HG03196 (cell line): Measurements from ENCODE around the gene AMBRA1.
A peak's percentile ranks its signal among the peaks of the same experiment; 100 is the strongest.
"Not testable (repeated sequence)": the region's sequence is repeated elsewhere in the genome, so short reads cannot be mapped to it uniquely, and the experiment has no call there.

ENCODE experiments used
- ATAC-seq: cut with Tn5 transposase; IDR thresholded peaks from one replicate; pipeline ENCODE4 v1.9.1; 2021; ENCODE audit not compliant: unreplicated experiment

AMBRA1 gene

DNA sequence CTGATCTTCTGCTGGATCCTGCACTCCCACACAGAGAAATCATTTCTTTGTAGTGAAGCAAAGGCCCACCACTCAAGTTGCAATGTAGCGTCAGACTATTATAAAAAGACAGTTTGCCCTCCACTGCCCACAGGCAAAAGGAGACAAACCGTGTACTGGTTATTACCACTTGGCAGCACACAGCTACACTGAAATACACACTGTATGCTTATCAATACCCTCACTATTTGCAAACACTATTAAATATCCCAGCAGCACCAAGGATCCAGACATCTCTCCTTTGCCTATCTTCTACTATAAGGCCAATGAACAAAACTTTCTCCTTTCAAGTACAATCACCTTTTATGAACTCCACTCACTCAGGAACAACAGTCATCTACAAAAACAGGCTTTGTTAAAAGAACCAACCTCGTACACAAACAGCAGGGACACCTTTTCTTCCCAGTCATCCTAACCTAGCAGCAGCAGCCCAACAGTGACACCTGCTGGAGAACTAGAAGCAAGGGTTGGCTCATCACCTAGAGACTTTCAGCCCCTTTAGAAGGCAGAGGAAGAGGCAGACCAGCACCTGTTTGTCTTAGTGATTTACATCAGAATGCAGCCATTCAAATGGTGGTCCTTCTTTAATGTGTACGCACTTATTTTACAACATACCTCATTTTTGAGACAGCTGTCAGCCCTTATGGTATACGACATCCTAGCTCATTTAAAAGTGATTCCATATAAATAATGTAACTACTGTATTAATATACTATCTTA is 56.1 kb downstream of the AMBRA1 start:
- no peak for ATAC-seq

DNA sequence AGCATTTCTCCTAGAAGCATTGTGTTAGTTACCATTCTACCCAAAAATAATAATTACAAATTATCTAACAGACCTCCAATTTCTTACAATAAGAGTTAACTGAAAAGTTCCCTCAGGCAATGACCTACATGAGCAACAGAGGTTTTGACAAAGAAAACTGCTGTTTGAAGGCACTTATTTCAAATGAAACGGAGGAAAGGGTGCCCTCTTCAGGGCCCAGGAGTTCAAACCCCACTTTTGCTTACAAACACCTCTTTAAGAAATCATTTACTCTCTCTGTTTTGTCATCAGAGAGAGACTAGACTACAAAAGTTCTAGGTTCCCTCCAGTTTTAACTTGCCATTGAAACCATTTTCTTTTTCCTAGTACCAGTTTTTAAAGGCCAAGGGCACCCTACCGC is 56.7 kb downstream of the AMBRA1 start:
- no peak for ATAC-seq

DNA sequence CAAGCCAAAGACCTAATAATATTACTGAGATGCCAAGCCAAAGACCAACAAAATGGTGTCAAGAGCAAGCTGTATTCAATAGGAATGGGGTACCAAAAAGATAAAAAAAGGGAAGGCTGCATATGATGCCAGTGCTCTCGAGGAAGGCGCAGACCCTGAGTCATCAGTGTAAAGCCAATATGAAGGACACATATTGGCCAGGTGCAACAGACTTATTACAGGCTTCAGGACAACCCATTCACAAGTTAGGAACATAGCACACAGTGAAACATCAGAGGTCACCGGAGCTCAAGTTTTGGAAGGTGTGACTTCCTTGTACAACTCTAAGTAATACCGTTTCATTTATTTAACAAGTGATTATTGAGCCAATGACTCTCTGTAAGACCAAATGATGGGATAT is 58.1 kb downstream of the AMBRA1 start:
- no peak for ATAC-seq

DNA sequence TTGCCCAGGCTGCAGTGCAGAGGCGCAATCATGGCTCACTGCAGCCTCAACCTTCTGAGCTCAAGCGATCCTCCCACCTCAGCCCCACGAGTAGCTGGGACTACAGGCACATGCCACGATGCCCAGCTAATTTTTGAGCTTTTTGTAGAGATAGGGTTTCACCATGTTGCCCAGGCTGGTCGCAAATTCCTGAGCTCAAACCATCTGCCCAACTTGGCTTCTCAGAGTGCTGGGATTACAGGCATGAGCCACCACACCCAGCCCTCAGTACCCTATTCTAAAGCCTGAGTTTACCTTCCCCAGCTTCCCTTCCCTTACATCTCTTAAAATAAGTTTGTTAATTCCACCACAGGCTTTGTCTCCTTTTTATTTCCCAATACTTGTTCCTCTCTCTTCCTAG is 59.1 kb downstream of the AMBRA1 start:
- no peak for ATAC-seq

DNA sequence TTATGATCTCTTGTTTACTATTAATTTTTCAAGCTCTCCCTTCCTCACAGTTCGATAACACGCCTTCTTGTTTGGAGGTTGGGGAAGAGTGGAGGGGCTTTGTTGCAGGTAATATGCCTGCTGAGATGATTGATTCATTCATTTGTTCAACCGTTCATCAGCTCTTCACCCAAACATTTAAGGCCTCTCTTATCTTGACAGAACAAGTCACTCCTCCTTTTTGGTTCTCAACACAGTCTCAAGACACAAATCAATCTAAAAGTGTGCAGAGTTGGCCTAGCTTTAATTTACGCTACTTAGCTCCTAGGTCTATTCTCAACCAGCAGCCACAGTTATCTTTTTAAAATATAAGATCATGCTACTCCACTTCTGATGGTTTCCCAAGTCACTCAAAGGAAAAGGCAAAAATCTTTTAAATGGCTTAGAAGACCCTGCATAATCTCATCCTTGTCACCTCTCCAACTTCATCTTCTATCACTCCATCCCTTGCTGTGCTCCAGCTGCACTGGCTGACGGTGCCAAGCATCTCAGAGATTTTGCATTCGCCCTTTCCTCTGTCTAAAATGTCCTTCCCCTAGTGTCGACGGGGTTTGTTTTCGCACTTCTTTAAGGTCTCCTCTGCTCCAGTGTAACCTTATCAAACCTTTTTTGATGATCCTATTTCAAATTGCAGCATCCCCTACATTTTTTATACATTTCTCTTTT is 60.3 kb downstream of the AMBRA1 start:
- ATAC-seq = no peak

DNA sequence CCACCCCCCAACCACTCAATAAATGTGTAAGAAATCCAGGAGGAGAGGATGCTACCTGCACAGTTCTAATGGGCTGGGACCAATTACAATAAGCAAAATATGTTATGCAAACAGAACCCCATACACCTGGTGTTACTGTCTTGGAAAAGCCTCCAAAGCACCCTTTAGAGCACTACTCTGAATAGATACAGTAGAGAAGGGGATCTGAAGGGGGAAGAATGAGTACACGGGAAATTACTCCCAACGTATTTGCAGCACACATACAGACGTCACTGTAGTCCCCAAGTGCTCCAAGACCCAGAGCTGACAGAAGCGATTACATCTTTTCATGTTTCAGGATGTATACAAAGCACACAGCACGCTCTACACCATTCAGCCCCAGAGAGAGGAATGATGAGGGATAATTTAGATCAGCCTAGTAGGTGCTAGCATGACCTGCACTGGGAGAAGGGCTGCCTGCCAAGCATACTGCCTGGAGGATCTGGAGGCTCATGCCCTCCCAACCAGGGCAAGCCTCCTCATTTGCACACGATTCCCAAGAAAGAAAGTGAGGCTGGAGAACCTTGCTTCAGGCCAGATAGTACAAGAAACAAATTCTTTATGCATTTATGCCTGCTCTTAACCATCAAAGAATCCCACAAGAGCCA is 63.8 kb downstream of the AMBRA1 start:
- no peak for ATAC-seq

DNA sequence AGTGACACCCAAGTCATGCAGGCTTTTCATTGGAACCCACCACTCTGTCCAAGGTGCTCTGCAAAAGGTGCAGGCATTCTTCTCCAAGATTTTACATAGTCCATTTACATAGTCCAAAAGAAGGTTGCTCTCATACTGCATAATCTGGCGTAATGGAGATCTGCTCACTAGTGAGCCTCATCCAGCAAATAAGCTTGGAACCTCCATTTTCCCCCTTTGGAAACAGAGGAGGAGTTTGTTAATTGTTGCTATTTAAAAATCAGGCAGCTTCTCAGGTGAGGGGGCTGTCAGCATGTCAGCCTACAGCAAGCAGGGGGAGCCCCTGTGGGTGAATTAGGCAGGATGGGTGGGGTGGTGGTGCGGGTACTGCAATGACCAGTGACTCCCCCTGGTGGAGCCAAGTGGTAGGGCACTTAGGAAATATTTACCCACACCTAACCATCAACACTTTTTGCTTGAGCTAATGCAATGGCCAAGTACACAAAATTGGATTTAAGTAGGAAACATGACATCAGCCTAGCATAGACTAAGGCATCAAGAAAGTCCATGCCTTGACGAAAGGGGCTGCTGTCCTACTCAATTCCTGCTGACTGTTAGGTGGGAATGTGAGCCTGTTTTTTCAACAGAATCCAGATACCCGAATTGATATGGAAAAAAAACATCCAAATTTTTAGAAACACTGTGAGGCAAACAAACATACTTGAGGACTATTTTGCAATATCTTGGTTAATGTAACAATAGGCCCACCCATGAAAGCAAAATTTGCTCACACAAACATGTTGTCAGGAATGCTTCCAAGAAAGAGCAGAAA is 64.5 kb downstream of the AMBRA1 start:
- peak; percentile 72 for ATAC-seq

DNA sequence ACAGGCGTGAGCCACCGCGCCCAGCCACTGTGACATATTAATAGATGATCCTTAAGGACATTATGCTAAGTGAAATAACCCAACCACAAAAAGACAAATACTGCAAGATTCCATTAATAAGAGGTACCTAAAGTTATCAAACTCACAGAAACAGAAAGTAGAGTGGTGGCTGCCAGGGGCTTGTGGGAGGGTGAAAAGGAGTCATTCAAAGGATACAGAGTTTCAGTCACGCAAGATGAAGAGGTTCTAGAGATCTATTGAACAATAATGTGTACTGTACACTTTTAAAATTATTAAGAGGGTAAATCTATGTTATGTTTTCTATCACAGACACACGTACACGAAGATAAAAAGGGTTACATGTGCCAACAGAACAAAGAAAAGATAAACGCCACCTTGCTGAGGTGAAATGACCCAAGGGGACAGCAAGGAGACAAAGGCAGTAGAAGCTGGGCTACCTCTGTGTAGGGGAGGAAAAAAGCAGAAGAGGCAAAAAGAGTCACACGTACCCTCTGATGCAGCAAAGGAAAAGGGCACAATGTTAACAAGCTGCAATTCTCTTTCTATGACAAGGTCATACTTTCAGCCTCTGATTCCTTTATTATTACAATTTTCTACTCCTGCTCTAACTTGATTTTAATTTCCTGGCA is 65.3 kb downstream of the AMBRA1 start:
- no peak for ATAC-seq

DNA sequence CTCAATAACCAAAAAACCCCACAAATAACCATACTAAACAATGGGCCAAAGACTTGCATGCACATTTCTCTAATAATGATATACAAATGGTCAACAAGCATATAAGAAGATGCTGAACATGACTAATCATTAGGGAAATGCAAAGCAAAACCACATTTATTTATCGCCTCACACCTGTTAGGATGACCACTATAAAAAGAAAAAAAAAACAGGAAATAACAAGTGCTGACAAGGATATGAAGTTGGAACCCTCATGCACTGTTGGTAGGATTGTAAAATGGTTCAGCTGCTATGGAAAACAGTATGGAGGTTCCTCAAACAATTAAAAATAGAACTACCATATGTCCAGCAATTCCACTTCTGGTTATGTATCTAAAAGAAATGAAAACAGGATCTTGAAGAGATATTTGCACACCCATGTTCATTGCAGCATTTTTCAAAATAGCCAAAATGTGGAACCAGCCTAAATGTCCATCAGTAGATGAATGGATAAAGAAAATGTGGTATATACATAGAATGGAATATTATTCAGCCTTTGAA is 66.2 kb downstream of the AMBRA1 start:
- ATAC-seq = no peak

DNA sequence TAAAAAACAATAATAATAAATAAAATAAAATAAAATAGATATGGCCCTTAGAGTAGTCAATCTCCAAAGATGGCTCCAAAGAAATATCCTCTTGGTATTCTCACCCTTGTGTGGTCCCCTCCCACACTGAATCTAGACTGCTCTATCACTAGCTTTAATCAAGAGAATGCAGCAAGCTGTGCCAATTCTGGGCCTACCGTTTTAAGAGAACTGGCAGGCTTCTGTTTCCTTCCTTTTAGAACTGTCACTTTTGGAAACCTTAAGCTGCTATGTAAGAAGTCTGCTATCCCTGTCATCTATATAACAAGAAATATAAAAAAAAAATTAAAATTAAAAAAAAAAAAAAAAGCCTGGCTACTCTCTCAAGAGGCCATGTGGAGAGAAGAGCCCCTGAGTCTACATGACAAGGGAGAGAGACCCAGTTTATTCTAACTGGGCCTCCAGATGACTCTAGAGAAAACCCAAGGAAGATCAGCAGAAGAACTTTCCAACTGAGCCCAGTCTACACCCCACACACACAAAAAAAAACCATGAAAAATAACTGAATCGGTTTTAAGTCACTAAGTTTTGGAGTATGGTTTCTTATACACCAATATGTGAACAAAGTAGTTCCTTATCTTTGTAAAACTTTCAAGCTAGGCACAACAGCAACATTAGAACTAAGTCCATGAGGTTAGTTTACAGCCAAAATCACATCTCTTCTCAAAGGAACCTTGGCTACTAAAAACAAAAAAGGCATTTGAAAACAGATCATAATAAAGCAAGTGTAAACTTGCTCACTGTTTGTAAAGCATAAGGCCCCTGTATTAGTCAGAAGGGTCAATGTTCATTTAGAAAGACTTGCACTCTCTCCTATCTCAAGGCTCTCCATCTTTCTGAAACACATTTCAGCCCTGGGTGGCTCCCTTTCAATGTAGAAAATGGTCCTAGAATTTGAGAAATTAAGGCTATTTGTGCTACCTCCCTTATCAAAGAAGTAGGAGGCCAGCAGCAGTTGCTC is 67.3 kb downstream of the AMBRA1 start:
- no peak for ATAC-seq

DNA sequence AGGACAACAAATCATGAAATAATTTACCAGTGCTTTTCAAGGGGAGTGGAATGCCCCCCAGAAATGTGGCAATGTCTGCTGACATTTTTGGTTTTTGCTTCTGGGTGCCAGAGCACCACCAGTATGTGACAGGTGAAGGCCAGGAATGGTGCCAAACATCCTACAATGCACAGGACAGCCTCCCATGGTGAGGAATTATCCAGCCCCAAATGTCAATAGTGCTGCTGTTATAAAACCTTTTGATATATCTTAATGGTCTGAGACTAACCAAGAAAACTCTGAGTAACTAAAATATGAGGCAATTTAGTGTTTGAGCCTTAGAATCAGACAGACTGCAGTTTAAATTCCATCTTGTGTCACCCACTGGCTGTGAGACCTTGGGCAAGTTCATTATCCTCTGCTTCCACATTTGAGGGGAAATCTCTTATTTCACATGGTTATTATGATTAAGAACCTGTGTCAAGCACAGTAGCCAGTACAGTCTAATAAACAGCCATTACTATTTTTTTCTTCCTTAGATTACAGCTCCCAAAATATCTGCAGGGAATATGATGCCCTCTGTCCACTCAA is 69.5 kb downstream of the AMBRA1 start:
- no peak for ATAC-seq

DNA sequence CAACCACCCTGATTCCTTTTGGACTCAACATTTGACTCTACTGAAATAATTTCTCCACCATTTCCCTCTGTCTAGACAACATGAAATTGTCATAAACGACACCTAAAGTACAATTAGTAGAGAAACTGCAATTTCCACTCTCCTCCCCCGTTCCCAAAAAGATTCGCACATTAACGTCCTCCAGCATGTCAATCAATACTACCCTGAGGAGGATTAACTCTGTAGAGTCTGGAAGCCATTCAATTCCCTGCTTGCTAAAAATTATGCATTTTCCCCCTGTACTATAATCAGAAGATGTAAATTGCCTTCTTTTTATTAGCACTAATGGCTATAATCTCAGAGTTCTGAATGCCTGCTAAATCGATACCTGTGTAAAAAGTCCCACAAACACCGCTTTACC is 70.5 kb downstream of the AMBRA1 start:
- no peak for ATAC-seq

DNA sequence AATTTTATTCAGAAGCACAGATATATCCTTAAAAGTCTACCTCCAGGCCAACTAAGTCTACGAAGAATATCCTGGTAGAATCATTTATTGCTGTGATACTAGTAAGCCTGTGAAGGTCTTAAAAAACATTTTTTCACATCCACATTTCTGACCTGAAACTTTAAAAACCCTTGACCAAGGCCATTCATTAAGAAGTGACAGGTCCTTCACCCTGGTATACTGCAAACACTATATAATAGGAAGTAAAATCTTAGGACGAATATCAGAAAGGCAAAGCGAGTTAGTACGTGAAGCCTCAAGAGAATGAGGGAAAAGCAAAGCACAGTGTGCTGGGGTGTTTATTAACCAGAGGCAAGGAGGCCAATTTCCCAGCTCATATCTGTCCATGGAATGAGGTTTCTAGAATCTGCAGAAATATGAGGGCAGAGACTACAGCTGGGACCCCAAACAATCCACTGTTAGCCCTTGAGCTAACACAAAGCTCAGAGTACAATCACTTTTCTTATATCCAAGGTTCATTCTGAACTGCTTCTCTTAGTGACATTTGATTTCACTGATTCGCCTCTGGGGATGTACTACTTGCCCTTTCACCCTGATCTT is 71.0 kb downstream of the AMBRA1 start:
- ATAC-seq = no peak

DNA sequence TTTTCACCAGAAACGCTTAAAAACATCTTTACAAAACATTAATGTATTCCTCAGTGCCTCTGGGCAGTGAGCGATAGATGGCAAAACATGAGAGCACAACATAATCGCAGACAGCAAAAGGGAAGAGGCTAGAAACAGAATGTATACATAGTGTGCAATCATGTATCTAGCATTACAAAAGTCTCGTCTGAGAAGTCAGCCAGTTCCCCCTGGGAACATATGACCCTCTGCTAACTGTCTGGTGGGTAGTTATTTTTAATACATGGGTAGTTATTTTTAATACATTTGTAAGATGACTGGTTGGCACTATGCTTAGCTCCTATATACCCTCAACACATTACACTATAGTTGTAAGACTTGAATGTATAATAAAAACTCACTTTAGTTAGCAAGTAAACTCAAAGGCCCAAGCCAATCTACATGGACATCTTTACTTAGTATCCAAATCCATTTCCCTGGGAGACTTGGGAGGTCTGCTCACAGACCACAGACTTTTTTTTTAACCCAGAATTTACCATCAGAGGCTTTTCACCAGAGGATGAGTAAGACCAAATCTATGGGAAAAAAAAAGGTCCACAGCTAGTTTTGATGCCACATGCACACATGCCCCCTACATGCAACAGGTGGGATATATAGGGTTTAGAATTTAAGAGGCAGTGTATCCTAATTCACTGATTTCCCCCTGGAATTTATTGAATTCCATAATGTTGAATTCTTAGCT is 71.7 kb downstream of the AMBRA1 start:
- no peak for ATAC-seq

DNA sequence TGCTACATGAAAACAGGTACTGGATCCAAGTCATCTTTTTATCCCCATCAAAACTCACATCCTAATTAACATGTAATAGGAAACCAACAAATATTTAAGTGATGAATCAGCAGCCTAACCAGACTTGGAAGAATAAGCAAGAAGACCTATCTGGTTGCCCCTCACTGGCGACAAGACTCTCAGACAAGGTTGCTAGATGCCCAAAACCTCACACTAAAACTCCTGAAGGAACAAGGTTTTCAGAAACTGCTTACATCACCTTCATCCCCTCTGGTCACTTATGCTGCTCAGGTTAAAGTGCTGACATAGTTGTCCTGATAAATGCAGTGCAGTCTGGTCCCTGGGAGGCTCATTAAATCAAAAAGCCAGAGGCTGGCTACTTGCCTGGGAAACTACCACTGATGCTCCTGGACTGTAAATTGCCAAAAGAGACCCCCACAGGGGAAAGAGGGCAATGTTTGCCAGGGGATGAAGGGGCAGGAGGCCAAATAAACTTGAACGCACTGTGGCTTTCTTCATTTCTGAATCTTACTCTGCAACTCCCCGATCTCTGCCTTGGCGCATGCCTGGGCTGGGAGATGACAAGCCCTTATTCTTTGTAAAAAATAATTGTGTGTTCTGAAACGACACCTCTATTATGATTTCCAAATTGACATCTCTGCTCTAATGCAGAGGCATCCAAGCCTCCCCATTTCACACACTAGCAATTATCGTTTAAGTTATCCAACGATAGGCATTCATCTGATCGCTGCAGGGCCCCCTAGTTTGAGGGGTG is 72.7 kb downstream of the AMBRA1 start:
- no peak for ATAC-seq

DNA sequence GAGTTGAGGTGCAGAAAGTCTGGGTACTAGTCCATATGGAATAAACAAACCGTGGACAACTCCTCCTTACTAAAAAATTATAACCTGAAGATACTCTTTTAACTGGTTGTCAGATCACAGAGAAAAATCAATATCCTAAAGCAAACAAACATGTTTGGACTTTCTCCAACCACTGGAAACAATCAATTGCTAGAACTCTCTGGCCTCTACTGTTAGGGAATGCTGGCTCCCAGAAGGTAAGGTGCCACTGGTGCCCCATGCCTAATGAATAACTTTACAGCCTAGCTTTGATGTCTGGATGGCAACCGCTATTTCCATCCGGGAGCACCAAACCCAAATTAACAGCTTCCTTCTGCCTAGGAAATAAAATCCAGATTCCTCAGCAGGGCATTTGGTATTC is 74.5 kb downstream of the AMBRA1 start:
- ATAC-seq = no peak

DNA sequence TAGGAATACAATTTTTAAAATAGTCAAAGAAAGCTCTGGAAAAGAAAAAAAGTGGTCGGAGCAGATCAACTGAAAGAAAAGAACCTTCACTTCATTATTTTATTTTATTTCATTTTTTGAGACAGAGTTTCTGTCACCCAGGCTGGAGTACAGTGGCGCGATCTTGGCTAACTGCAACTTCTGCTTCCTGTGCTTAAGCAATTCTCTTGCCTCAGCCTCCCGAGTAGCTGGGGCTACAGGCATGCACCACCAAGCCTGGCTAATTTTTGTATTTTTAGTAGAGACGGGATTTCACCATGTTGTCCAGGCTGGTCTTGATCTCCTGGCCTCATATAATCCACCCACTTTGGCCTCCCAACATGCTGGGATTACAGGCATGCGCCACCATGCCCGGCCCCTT is 74.9 kb downstream of the AMBRA1 start:
- not testable (repeated sequence) for ATAC-seq
